Transverse colon (tissue), 4 donors: ENCODE results near the gene TIE1. TPM values are rescaled to one million over a fixed set of nuclear protein-coding genes. Genes with fewer than 3 reads are reported as not detected.

Experiments
- DNase-seq: peaks from one replicate; pipeline ENCODE4 v3.0.0-alpha.2; 2019
- H3K27ac ChIP-seq, 4 donors: fragments of 200-600 bp; sonication (generic); 2 replicates each; pipeline ENCODE4 v1.5.1; 2016 to 2018; ENCODE audit warnings: inconsistent platforms in 4 of 4
- H3K27me3 ChIP-seq: fragments of 200-600 bp; sonication (generic); 2 replicates; pipeline ENCODE4 v1.5.1; 2017; ENCODE audit warnings: inconsistent platforms
- H3K36me3 ChIP-seq, 4 donors: fragments of 200-600 bp; sonication (generic); 2 replicates each; pipeline ENCODE4 v1.5.1; 2017 to 2019; ENCODE audit warnings: inconsistent platforms in 4 of 4
- H3K4me1 ChIP-seq, 4 donors: fragments of 200-600 bp; sonication (generic); 2 replicates each; pipeline ENCODE4 v1.5.1; 2017 to 2020; ENCODE audit warnings: inconsistent platforms in 4 of 4
- H3K4me3 ChIP-seq, 4 donors: fragments of 200-600 bp; sonication (generic); 1 replicate in 1 of 4; 2 replicates in 3 of 4; pipeline versions ENCODE4 v1.5.1 to v1.6.1; 2017 to 2019; ENCODE audit warnings: inconsistent platforms in 4 of 4
- H3K9me3 ChIP-seq, 2 donors: fragments of 200-600 bp; sonication (generic); 2 replicates each; pipeline ENCODE4 v1.5.1; 2017 to 2019; ENCODE audit warnings: inconsistent platforms in 2 of 2
- CTCF ChIP-seq, 5 experiments: fragments of 200-600 bp in 3 of 5; fragments of 450-650 bp in 2 of 5; sonication (generic) in 3 of 5; IDR thresholded peaks; 1 replicate in 2 of 5; 2 replicates in 3 of 5; pipeline ENCODE4 v1.5.1; 2016 to 2017; ENCODE audit warnings: antibody characterized with exemption in 5 of 5, inconsistent platforms in 3 of 5, mild to moderate bottlenecking in 2 of 5, moderate library complexity in 1 of 5
- EP300 ChIP-seq: sonication (generic); formaldehyde crosslinking; IDR thresholded peaks from one replicate; pipeline ENCODE4 v1.6.1; 2017; ENCODE audit warnings: antibody characterized with exemption, low read depth
- POLR2A ChIP-seq: fragments of 450-650 bp; IDR thresholded peaks from one replicate; pipeline ENCODE4 v1.6.1; 2016; ENCODE audit warnings: antibody characterized with exemption, mild to moderate bottlenecking, moderate library complexity
- POLR2AphosphoS5 ChIP-seq, 3 donors: sonication (generic); formaldehyde crosslinking; IDR thresholded peaks; one replicate each; pipeline ENCODE4 v1.6.1; 2016; ENCODE audit warnings: antibody characterized with exemption in 3 of 3
- WGBS, 2 donors: methylation state at CpG; one replicate each; pipeline ENCODE4 v1.1.5; 2018; ENCODE audit warnings: low coverage in 1 of 2; 5-methylcytosine and 5-hydroxymethylcytosine counted together
- in situ Hi-C, 4 donors: fragments of 200-750 bp; cut with MboI; loops; one replicate each; pipeline versions ENCODE4 v1.15.0 to v1.15.1; 2017; ENCODE audit warnings: low sequenced_read_pairs in 3 of 4, low pct_ligation_motif_present in 1 of 4, low pct_unique_long_range_greater_than_20kb in 1 of 4
- intact Hi-C: fragments of 100-400 bp; cut with DNase I; formaldehyde crosslinking; loops from one replicate; pipeline ENCODE4 v1.15.1; 2023; ENCODE audit warnings: low total_unique reads
- total RNA-seq, 4 donors: library from RNA; depleted of rRNA; stranded (reverse); fragments of >200 nt; gene quantifications; one replicate each; pipeline ENCODE4 v1.1.0, GENCODE V29; 2016

The TIE1 gene
- total RNA-seq, 4 donors from 2014 or later, result 2.4 to 7.8 (median 5.3) TPM

GRCh38 chr1:43346636-43347035 is 45.9 kb downstream of the TIE1 start:
- 94 to 100% methylated on average over 1 to 5 of the region's 5 CpGs for WGBS, 2 donors
- Histone ChIP-seq H3K27me3 (no peaks in the 10 kb centered on the region), H3K36me3 (no peaks in the 10 kb centered on the region), H3K27ac (no peak overlapping the region), H3K4me1 (peaks cover 7 to 30% (median 15%) of the 10 kb centered on the region in 4 donors), H3K4me3 (no peak overlapping the region), H3K9me3 (no peaks in the 10 kb centered on the region)
- intact Hi-C loops, result no loop called here
- in situ Hi-C loops, result no loop called here
- DNase-seq, result no peak
- TF ChIP-seq CTCF (IDR thresholded peaks at IDR 0.05) (no peak), EP300 (no peak), POLR2AphosphoS5 (IDR thresholded peaks at IDR 0.05) (no peak), POLR2A (no peak)

- no peak for DNase-seq
- no peaks in the 10 kb centered on the region for H3K36me3 ChIP-seq
- H3K4me1 ChIP-seq, result peaks cover 7 to 30% (median 15%) of the 10 kb centered on the region in 4 donors
- no peak for TF ChIP-seq CTCF (IDR thresholded peaks at IDR 0.05)
- TF ChIP-seq EP300, result no peak
- TF ChIP-seq POLR2A, result no peak
- no peak for TF ChIP-seq POLR2AphosphoS5 (IDR thresholded peaks at IDR 0.05)
- H3K4me3 ChIP-seq, result peak overlapping the region; percentile 42 to 63 (median 50)
- in situ Hi-C loops, result no loop called here
- no peaks in the 10 kb centered on the region for H3K9me3 ChIP-seq
- H3K27ac ChIP-seq, result peak overlapping the region; percentile 87 to 96 (median 94)
- H3K27me3 ChIP-seq, result no peaks in the 10 kb centered on the region
- 15 to 30% methylated on average over 2 to 22 of the region's 22 CpGs for WGBS, 2 donors
- intact Hi-C loops, result no loop called here
Measured at GRCh38 chr1:43348343-43348808, 47.6 kb downstream of the TIE1 start.

- Histone ChIP-seq H3K4me3 (peak overlapping the region; percentile 42 to 63 (median 50)), H3K9me3 (no peaks in the 10 kb centered on the region), H3K27ac (peak overlapping the region; percentile 87 to 96 (median 94)), H3K27me3 (no peaks in the 10 kb centered on the region), H3K36me3 (no peaks in the 10 kb centered on the region), H3K4me1 (peaks cover 7 to 30% (median 15%) of the 10 kb centered on the region in 4 donors)
- WGBS, 2 donors, result 16 to 20% methylated on average over 1 to 47 of the region's 72 CpGs
- TF ChIP-seq CTCF (IDR thresholded peaks at IDR 0.05) (peak in 1 of 5 experiments; percentile 22), POLR2AphosphoS5 (IDR thresholded peaks at IDR 0.05) (peak; percentile 68 to 86 (median 79)), EP300 (peak; percentile 53), POLR2A (peak; percentile 76)
- in situ Hi-C loops (no loop called here), intact Hi-C loops (no loop called here)
- DNase-seq, result peak; percentile 94
Measured at GRCh38 chr1:43348809-43349593, 48.2 kb downstream of the TIE1 start.

- H3K36me3 ChIP-seq, result no peaks in the 10 kb centered on the region
- peaks cover 7 to 28% (median 15%) of the 10 kb centered on the region in 4 donors for H3K4me1 ChIP-seq
- intact Hi-C loops (no loop called here), in situ Hi-C loops (no loop called here)
- whole genome bisulfite sequencing, 2 donors, result 40 to 45% methylated on average over 11 of the region's 11 CpGs
- DNase-seq, result no peak
- no peaks in the 10 kb centered on the region for H3K27me3 ChIP-seq
- H3K4me3 ChIP-seq, result peak overlapping the region in 3 of 4 donors; percentile 42 to 53 (median 47)
- no peak for TF ChIP-seq POLR2A
- TF ChIP-seq POLR2AphosphoS5 (IDR thresholded peaks at IDR 0.05), result no peak
- TF ChIP-seq EP300, result no peak
- TF ChIP-seq CTCF (IDR thresholded peaks at IDR 0.05), result no peak
- H3K9me3 ChIP-seq, result no peaks in the 10 kb centered on the region
- H3K27ac ChIP-seq, result peak overlapping the region; percentile 87 to 96 (median 94)
Measured at GRCh38 chr1:43349594-43350306, 49.0 kb downstream of the TIE1 start.
